ENCODE results near the gene RCAN2. TPM values are rescaled to one million over a fixed set of nuclear protein-coding genes. Genes with fewer than 3 reads are reported as not detected.
"Not testable (repeated sequence)": the region's sequence is repeated elsewhere in the genome, so short reads cannot be mapped to it uniquely, and the experiment has no call there.

RCAN2 gene
- total RNA-seq, 1 donor from 2014 or later: 11.7 TPM

GRCh38 chr6:46407246-46407645 lies 84.0 kb downstream of the RCAN2 start:
- intact Hi-C loops (cut with DNase I): loop anchor here (5.0 kb wide), 1 partner anchor 475 kb away; no protein-coding TSS in a partner anchor
- Histone ChIP-seq H3K4me3 (no peak overlapping the region), H3K36me3 (no peaks in the 10 kb centered on the region)

GRCh38 chr6:46405620-46406180 lies 85.5 kb downstream of the RCAN2 start:
- H3K4me3 ChIP-seq, DNase-seq, H3K27me3 ChIP-seq, ATAC-seq, H3K4me1 ChIP-seq, H3K36me3 ChIP-seq, H3K27ac ChIP-seq, H3K9me3 ChIP-seq: not testable (repeated sequence)
- intact Hi-C loops (cut with DNase I): loop anchor here (5.0 kb wide), 1 partner anchor 473 kb away; no protein-coding TSS in a partner anchor

More at GRCh38 chr6:46407246-46407645, 84.0 kb downstream of the RCAN2 start:
- ATAC-seq (no peak), DNase-seq (no peak)
- H3K4me1 ChIP-seq: peaks cover 4% of the 10 kb centered on the region
- H3K27ac ChIP-seq: no peak overlapping the region
- H3K27me3 ChIP-seq: no peaks in the 10 kb centered on the region
- no peaks in the 10 kb centered on the region for H3K9me3 ChIP-seq
- no peak for TF ChIP-seq CTCF (IDR thresholded peaks at IDR 0.05)

GRCh38 chr6:46400898-46401297 lies 90.4 kb downstream of the RCAN2 start:
- H3K4me1 ChIP-seq: no peaks in the 10 kb centered on the region
- no peak for TF ChIP-seq CTCF (IDR thresholded peaks at IDR 0.05)
- intact Hi-C loops (cut with DNase I): no loop called here
- H3K27ac ChIP-seq: no peak overlapping the region
- H3K9me3 ChIP-seq: no peaks in the 10 kb centered on the region
- H3K27me3 ChIP-seq: no peaks in the 10 kb centered on the region
- ATAC-seq: no peak
- DNase-seq: no peak
- no peaks in the 10 kb centered on the region for H3K36me3 ChIP-seq
- no peak overlapping the region for H3K4me3 ChIP-seq

GRCh38 chr6:46395530-46395929 lies 95.7 kb downstream of the RCAN2 start:
- DNase-seq: no peak
- H3K4me1 ChIP-seq: no peaks in the 10 kb centered on the region
- intact Hi-C loops (cut with DNase I): no loop called here
- no peak overlapping the region for H3K4me3 ChIP-seq
- TF ChIP-seq CTCF (IDR thresholded peaks at IDR 0.05): no peak
- no peaks in the 10 kb centered on the region for H3K9me3 ChIP-seq
- ATAC-seq: no peak
- no peak overlapping the region for H3K27ac ChIP-seq
- H3K36me3 ChIP-seq: no peaks in the 10 kb centered on the region
- no peaks in the 10 kb centered on the region for H3K27me3 ChIP-seq

GRCh38 chr6:46393940-46394337 lies 97.3 kb downstream of the RCAN2 start:
- DNase-seq (no peak), ATAC-seq (no peak)
- H3K27ac ChIP-seq: no peak overlapping the region
- H3K9me3 ChIP-seq: no peaks in the 10 kb centered on the region
- no peak overlapping the region for H3K4me3 ChIP-seq
- intact Hi-C loops (cut with DNase I): no loop called here
- no peaks in the 10 kb centered on the region for H3K4me1 ChIP-seq
- no peak for TF ChIP-seq CTCF (IDR thresholded peaks at IDR 0.05)
- no peaks in the 10 kb centered on the region for H3K27me3 ChIP-seq
- H3K36me3 ChIP-seq: no peaks in the 10 kb centered on the region

- Histone ChIP-seq H3K27me3 (no peaks in the 10 kb centered on the region), H3K4me1 (no peaks in the 10 kb centered on the region), H3K27ac (no peak overlapping the region), H3K4me3 (no peak overlapping the region), H3K36me3 (no peaks in the 10 kb centered on the region), H3K9me3 (no peaks in the 10 kb centered on the region)
- TF ChIP-seq CTCF (IDR thresholded peaks at IDR 0.05): no peak
- no peak for DNase-seq
- intact Hi-C loops (cut with DNase I): no loop called here
- no peak for ATAC-seq
Observed at GRCh38 chr6:46393161-46393939, 97.9 kb downstream of the RCAN2 start.

All from upper lobe of right lung (tissue), 1 donor.